ENCODE results near the gene IL13RA1. TPM values are rescaled to one million over a fixed set of nuclear protein-coding genes. Genes with fewer than 3 reads are reported as not detected.

Gene IL13RA1
- total and polyA plus RNA-seq, 2 of the 13 experiments (the other 11 are each of a cell fraction or from before 2014, with no cell fraction given): 56.6 to 73.5 TPM

GRCh38 chrX:118795528-118796280, 68.3 kb downstream of the IL13RA1 start:
- Histone ChIP-seq H3K4me3 (replicated peaks in 1 of 3; ENCODE audit: insufficient read depth in 1 of 3, low read depth in 2 of 3, low read length in 3 of 3) (no peak overlapping the region), H3K9ac (ENCODE audit: insufficient read depth, low read depth, low read length) (no peak overlapping the region), H3K4me1 (ENCODE audit: insufficient read depth, low read length) (peaks cover 7% of the 10 kb centered on the region), H3K4me2 (ENCODE audit: low read depth, low read length) (no peak overlapping the region), H3K27ac (ENCODE audit: extremely low read length, insufficient read depth, low read length) (no peak overlapping the region), H3K79me2 (ENCODE audit: insufficient read depth, low read length) (no peaks in the 10 kb centered on the region), H3K36me3 (replicated peaks in 1 of 2; ENCODE audit: control insufficient read depth in 1 of 2, insufficient read depth in 2 of 2, low read length in 2 of 2) (no peaks in the 10 kb centered on the region), H2AFZ (ENCODE audit: low read length) (no peak overlapping the region), H3K9me3 (ENCODE audit: low read length) (no peaks in the 10 kb centered on the region), H3K27me3 (ENCODE audit: control insufficient read depth in 1 of 2, insufficient read depth in 2 of 2, low read length in 2 of 2) (no peaks in the 10 kb centered on the region), H4K20me1 (ENCODE audit: insufficient read depth, low read length) (no peaks in the 10 kb centered on the region)
- ATAC-seq (no peak), FAIRE-seq (no peak), DNase-seq (ENCODE audit: low spot score) (no peak)
- in situ Hi-C loops (cut with HindIII; ENCODE audit: extremely low pct_ligation_motif_present, low pct_unique_long_range_greater_than_20kb): no loop called here
- ChIA-PET POLR2A (no interaction called here), CTCF (ENCODE audit: low intra/inter-chr PET ratio, low total read pairs) (no interaction called here)
- WGBS (ENCODE audit: low lambda C conversion rate): 89% methylated on average over 5 of the region's 5 CpGs
- BruUV-seq (replicated peaks): no TSS peak
- TF ChIP-seq ZBTB42 (CRISPR knock-in tag; IDR thresholded peaks at IDR 0.05): no peak
- no peak for TF ChIP-seq ZXDC (CRISPR knock-in tag; IDR thresholded peaks at IDR 0.05)
- TF ChIP-seq ZNF33A (CRISPR knock-in tag; IDR thresholded peaks at IDR 0.05; ENCODE audit: borderline replicate concordance): no peak
- TF ChIP-seq CREM (IDR thresholded peaks at IDR 0.05): no peak
- TF ChIP-seq CREM (CRISPR knock-in tag; IDR thresholded peaks at IDR 0.05): no peak
- TF ChIP-seq MEIS1 (CRISPR knock-in tag; IDR thresholded peaks at IDR 0.05; ENCODE audit: borderline replicate concordance): no peak
- no peak for TF ChIP-seq HOXD1 (CRISPR knock-in tag; IDR thresholded peaks at IDR 0.05)
- no peak for TF ChIP-seq NFAT5 (CRISPR knock-in tag; IDR thresholded peaks at IDR 0.05)
- intact Hi-C loops (cut with micrococcal nuclease; ENCODE audit: unreplicated experiment): no loop called here
